GM21526 (cell line): ENCODE measurements around the gene FEZ2.
A peak's percentile ranks its signal among the peaks of the same experiment; 100 is the strongest.

Experiments used
- ATAC-seq: cut with Tn5 transposase; IDR thresholded peaks from one replicate; pipeline ENCODE4 v1.9.1; 2021; ENCODE audit warnings: moderate library complexity; ENCODE audit not compliant: unreplicated experiment, low FRiP score

Gene FEZ2

GRCh38 chr2:36536776-36537175, 61.2 kb downstream of the FEZ2 start:
- ATAC-seq: no peak

DNA sequence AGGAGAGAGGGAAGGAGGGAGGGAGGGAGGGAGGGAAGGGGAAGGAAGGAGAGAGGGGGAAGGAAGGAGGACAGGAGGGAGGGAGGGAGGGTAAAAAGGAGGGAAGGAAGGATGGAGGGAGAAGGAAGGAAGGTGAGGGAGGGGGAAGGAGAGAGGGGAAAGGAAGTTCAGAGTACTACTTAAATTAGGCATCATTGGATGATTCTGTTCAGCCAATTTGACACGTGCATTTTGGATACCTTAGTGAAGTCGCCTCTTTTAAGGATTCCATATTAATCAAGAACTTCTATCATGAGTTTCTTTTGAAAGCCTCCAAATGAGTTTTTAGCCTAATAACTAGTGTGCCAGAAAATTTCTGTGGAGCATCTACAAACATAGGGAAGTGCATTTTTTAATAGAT, 62.9 kb downstream of the FEZ2 start:
- ATAC-seq: no peak

GRCh38 chr2:36534275-36534799, 63.6 kb downstream of the FEZ2 start:
- ATAC-seq: no peak

- no peak for ATAC-seq
Observed at GRCh38 chr2:36530983-36531354, 67.0 kb downstream of the FEZ2 start.

DNA sequence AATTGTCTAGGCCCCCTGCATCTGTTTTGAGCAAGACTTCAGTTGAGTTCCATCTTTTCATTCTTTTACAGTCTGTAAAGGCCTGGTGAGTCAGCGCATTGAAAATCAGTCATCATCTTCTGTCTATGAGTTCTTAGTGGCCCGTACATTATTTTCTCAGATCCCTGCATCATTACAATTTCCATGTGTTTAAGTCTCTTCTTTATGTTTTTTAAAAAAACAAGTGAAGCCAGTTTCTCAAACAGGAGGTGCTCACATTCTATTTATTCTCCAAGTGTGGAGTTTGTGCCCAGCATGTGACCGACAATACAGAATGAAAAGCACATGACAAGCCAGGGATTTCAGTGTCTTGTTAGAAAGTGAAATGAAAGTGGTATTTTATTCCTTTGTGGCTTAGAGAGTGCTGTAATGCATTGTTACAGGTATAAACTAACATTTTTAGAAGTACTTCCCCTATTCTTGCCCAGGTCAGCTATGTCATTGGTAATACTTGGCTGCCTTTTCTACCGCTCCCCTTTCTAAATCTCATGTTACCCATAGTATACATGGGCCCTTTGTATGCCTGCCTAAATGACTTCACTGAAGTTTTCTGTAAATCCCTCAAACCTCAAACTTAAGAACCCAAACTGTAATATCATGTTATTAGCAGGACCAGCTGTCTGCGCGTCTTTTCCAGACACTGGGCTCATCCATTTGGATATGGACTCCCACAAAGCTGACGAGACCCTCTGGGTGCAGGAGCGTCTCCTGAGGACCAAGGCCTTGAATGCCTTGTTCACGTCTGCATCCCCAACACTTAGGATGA, 67.6 kb downstream of the FEZ2 start:
- peak; percentile 71 for ATAC-seq

GRCh38 chr2:36528766-36529392, 69.1 kb downstream of the FEZ2 start:
- ATAC-seq: peak; percentile 9

DNA sequence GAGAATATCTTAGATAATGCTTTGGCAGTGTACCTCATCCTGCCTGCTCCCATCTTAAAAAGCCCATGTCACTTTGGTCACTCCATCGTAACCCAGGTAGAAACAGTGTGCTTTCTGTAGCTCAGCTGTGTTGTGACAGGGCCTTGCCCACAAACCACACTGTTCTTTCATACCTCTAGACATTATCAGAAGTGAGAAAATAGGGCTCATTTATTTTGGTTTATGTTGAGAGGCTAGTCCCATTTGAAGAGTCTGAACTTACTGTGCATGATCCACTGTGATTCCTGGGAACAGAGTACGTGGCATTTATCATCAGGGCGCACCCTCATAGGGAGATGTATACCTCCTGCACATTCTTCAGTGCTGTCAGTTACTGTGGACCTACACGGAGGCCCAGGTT, 69.7 kb downstream of the FEZ2 start:
- peak; percentile 62 for ATAC-seq

- ATAC-seq: no peak
Observed at GRCh38 chr2:36526226-36526625, 71.7 kb downstream of the FEZ2 start.

DNA sequence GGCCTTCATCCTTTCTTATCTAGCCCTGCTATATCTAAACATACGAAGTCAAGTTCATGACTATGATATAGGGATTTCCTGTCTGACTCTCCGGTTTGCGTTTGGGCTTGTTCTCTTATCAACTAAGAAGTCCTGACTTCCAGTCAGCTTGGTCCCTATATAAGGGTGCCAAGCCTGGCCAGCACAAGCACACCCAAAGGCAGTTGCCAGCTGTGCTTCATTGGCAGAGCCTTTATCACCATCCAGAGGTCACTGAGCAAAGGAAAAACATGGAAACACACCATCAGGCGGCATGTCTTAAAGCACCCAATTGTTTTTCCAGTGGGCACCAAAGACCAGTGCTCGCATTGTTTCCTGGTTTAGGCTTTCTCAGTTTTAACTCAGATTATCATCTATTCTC, 72.7 kb downstream of the FEZ2 start:
- ATAC-seq: no peak

DNA sequence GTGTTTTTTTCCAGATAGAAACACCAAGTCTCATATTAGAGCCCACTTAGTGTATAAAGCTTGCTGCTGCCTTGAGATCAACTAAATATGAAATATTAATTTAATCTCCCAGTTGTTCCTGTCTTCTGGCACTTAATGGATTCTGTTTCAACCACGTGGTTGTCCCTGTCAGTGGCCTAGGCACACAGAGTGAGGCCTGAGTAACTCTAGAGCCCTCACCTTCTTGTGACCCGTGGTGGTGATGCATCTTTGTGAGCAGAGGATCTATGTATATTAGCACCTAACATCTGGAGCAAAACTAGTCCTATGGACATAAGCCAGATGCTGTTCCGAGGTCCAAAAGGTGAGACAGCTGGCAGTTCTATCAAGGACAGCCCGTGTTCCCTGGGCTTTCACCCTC, 74.8 kb downstream of the FEZ2 start:
- ATAC-seq: no peak

DNA sequence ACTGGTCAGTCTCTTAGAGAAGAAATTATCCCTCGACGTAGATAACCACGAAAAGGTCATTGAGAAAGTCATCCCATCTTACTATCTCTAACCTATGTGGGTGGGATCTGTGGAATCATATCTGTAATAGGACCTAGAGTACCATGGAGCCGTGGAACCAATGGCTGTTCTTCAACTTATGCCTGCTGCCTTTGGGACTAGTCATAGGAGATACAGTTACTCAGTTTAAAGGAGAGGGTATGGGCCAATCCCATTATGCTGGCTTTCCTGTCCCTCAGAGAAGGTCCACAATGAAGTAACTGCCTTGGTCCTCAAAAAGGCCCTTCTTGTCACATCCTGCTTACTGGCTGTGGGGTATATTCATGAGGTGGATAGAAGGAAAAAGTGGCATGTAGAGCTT, 77.5 kb downstream of the FEZ2 start:
- no peak for ATAC-seq

DNA sequence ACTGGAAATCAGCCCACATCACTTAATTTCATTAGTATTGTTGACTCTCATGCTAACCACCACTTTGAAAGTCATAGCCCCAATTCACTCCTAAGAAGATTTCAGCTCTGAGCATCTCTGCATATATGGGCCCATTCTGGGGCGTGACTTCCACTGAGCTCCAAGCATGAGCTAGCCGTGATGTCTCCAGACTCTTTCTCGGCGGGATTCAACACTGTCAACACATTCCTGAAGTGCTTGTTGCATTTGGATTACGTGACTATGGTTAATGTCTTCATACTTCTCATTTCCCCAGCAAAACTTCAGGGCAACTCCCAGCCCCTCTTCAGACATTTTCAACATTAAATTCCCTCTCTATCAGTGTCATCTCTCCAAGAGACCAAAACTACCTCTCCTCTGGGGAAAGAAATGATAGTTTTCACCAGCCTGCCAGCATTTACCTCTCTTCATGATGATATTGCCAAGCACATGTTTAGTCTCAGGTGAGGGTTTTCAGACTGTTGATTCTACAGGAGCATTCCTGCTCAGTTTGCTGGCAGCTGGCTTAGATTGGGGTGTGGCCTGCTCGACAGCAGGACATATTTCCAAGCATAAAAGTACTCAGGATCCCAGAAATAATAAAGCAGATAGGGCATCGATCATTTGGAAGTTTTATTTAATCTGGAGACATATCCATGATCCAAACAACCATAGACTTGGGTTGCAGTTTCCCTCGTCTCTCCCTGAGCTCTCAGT, 81.7 kb downstream of the FEZ2 start:
- no peak for ATAC-seq

- no peak for ATAC-seq
Observed at GRCh38 chr2:36515538-36515937, 82.4 kb downstream of the FEZ2 start.

- ATAC-seq: no peak
Observed at GRCh38 chr2:36513661-36514060, 84.3 kb downstream of the FEZ2 start.

- ATAC-seq: no peak
Observed at GRCh38 chr2:36512705-36513104, 85.3 kb downstream of the FEZ2 start.

DNA sequence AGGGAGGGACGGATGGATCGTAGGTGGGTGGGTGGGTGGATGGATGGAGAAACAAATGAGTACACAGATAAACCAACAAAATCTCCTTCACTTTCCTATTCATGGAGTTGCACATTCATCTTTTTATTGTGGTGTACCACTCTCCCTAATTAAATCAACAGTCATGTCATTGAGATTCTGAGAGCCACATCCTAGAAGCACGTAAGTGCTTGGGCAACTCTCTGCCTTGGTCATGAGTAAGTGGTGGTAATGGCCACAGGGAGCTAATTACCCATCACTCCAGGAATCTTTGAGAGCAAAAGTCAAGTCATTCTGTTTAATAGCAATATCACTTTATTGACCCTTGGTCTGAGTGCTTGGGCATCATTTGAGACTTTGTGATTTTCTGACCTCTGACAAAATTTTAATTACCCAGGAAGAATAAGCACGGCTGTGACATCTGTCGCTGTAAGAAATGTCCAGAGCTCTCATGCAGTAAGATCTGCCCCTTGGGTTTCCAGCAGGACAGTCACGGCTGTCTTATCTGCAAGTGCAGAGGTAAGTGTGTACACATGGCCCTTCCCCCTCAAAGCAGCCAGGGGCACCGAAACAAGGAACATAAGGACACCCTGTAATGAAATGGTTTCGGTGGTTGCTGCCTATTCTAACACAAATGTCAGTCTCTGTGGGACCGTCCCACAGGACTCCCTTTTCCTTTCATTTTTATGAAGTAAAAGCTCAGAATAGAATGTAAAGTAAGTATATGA, 85.9 kb downstream of the FEZ2 start:
- no peak for ATAC-seq

GRCh38 chr2:36509075-36509474, 88.9 kb downstream of the FEZ2 start:
- ATAC-seq: no peak

- peak; percentile 96 for ATAC-seq
Observed at GRCh38 chr2:36507408-36507812, 90.6 kb downstream of the FEZ2 start.
